HG03108 (cell line): ENCODE results near the gene TNFRSF25.
"Not testable (repeated sequence)": the region's sequence is repeated elsewhere in the genome, so short reads cannot be mapped to it uniquely, and the experiment has no call there.

ENCODE experiments used
- ATAC-seq: cut with Tn5 transposase; IDR thresholded peaks from one replicate; pipeline ENCODE4 v1.9.1; 2021; ENCODE audit warnings: moderate library complexity; ENCODE audit not compliant: unreplicated experiment

Gene TNFRSF25

DNA sequence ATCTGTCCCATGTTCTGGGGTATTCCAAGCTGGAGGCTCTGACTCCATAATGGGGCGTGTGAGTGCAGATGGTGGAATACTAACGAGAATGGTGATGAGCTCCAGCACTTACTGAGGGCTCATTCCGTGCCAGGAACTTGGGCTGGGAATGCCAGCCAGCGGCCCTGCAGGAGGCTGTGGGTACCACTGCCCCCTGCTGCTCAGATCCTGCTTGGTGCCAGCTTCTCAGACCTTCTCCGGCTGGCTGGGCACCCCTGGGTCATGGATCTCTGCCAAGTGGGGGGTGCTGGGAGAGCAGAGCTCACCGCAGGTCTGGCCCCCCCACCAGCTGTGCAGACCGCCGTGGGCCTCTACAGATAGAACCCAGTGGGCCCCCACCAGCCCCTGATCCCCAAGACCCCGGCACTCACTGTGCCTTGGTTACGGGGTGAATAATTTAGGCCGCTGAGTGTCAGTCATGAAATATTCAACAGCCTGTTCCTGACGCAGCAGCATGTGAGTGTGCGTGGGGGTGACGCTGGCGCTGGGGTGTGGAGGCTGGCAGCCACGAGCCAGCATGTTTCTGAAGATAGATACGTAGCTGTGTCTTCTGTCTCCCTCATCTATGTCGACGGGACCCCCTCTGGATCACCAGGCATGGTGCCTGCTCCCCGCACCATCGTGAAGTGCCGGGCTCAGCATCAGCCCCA, 28.8 kb downstream of the TNFRSF25 start:
- ATAC-seq = not testable (repeated sequence)

GRCh38 chr1:6436277-6436676, 29.7 kb downstream of the TNFRSF25 start:
- ATAC-seq = not testable (repeated sequence)

DNA sequence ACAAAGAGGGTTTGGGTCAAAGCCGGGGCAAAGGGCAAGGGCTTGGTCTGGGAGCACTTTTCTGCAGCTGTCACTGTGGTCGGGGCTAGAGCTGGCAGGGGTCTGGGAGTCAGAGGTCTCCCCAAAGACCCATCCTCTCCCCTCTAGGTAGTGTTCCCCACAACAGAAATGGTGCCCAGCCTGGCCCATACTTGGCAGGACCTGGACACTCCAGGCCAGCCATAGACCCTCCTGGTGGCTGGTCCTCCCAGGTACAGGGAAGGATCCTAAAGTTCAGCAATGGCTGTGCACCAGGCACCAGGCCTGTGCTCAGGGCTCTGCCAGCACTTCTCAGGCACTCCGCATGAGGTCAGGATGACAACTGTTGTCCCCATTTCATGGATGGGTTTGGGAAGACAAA, 30.4 kb downstream of the TNFRSF25 start:
- no peak for ATAC-seq

DNA sequence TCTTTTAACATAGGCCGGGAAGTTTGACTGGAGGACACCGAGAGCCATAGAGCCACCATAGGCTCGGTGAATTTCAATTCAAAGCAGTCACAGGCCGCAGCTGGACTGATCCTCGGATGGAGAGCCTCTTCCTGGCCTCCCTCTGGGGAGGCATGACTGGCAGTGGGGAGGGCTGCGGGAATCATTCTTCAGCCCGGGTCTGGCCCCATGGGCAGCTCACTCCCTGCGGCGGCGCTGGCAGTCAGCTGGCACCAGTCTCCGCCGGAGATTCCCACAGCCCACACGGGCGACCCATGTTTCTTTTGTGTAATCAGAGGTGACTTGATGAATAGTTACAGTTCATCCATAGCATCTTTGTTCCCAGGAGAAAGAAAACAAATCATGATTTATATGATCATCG, 30.8 kb downstream of the TNFRSF25 start:
- ATAC-seq = no peak

DNA sequence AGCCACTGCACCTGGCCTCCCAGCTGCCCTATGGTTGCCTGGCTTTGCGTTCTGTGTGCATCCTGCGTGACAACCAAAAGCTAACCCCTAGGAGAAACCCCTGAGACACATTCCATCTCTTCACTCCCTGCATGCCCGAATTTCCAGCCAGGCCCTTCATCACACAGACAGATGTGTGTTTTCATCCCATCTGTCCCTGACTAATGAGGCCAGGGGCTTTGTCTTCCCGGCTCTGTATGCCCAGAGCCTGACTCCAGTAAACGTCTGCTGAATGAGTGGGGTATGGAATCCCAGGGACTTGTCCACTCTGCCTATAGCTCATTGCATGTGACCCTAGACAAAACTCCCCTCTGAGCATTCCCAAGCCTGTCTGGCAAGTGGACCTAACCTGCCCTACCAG, 31.8 kb downstream of the TNFRSF25 start:
- no peak for ATAC-seq

DNA sequence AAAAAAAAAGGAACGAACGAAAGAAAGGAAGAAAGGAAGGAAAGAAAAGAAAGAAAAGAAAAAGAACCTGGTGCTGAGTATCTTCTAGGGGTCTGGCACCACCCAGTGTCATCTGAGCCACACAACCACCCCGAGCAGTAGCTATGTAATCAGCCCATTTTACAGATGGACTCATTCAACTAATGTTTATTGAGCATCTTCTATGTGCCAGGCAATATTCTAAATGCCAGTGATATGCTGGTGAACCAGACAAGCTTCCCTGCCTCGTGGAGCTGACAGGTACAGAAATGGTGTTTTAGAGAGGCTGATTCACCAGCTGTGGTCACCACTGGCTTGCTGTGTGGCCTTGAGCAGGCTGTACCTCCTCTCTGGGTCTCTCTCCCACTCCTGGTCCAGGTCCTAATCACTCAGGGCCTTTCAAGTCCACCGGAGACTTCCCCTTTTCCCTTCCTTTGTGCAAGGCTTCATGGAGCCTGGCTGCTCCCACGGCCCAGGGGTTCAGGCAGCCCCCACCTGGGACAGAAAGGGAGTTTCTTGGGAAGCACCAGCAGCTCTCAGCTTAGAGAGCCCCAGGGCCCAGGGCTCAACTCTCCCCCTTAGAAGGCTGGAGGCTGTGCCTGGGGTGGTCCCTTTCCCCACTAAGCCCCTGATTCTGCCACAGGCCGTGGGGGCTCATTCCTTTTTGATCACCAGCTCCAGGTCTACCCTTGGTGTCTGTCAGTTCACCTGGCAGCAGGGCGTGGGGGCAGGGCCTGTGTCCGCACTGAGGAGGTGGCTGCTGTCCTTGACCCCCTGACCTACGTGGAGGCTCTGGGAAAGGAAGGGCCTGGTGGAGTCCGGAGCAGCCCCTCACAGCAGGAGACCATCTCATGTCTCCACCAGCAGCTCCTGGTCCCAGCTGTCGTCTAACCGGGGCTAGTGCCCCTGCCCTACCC, 34.1 kb downstream of the TNFRSF25 start:
- not testable (repeated sequence) for ATAC-seq

- ATAC-seq = not testable (repeated sequence)
Observed at GRCh38 chr1:6429660-6430411, 36.1 kb downstream of the TNFRSF25 start.

GRCh38 chr1:6428453-6428852, 37.5 kb downstream of the TNFRSF25 start:
- not testable (repeated sequence) for ATAC-seq

DNA sequence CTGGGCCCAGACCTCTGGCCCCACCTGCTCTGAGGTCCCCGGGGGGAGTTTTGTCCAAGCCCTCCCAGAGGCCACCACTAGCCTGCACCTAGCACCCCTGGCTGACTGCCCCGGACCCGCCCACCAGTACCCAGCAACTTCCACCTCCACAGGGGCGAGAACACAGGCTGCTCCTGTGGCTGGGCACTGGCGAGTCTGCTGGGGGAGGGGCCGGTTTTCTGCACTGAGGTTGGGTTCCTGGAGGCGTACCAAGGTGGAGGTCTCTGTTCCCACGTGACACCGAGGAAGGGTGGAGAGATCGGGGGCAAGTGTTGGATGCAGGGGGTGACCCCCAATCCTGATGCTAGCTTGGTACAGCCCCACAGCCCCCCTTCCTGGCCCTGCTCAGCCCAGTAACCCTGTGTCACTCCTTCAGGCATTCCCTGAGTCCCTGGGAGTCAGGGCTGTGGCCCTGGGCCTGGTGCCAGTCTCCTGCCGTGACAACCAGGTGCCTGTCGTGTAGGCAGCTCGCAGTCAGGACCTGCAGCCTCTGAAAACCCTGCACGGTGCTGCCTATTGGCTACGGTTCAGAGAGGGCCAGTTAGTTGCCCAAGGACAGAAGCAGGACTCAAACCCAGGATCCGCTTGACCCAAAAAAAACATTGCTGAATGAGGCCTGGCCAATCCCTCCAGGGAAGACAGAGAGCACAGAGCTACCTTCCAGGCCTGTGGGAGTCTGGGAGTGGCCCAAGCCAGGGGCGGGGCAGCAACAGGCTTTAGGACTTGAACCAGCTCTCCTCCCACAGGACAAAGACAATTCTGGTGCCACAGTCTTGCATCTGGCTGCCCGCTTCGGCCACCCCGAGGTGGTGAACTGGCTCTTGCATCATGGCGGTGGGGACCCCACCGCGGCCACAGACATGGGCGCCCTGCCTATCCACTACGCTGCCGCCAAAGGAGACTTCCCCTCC, 38.3 kb downstream of the TNFRSF25 start:
- no peak for ATAC-seq

GRCh38 chr1:6426972-6427350, 39.0 kb downstream of the TNFRSF25 start:
- ATAC-seq = no peak

GRCh38 chr1:6426277-6426971, 39.5 kb downstream of the TNFRSF25 start:
- ATAC-seq = no peak

GRCh38 chr1:6425658-6426057, 40.3 kb downstream of the TNFRSF25 start:
- no peak for ATAC-seq

DNA sequence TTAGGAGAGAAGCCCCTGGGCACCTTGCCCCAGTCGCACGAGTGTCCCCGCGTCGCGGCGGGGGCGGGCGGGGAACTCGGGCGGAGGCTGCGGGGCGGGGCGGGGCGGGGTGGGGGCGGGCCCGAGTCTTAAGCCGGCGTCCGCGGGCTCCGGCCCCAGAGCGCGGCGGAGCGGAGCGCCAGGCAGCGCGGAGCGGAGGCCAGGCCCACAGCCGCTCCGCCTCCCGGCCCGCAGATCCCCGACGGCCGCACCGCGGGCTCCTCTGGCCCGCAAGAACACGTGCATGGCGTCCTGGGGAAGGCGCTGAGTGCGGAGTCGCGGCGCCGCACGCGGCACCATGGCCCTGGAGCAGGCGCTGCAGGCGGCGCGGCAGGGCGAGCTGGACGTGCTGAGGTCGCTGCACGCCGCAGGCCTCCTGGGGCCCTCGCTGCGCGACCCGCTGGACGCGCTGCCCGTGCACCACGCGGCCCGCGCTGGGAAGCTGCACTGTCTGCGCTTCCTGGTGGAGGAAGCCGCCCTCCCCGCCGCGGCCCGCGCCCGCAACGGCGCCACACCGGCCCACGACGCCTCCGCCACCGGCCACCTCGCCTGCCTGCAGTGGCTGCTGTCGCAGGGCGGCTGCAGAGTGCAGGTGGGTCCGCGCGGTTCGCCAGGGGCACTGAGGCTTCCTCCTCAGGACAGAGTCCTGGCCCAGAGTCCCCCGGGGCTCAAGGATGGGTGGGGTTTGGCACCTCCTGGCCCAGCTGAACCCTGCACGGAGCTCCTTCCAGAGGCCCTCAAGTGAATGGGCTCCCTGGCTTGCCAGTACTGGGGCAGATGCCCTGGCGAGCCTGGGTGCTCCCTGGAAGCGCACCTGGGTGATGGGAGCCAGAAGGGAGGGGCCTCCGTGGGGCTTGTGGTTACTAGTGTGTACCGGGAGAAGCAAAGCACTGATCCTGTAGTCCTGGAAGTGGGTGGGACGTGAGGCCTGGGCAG, 41.1 kb downstream of the TNFRSF25 start, which contains the start of gene ESPN:
Gene ESPN, plus strand, starts transcription at position 158 of the 975 bp plus-strand sequence. Its CDS starts 180 bp downstream, at position 338.
- no peak for ATAC-seq

- ATAC-seq = no peak
Observed at GRCh38 chr1:6424000-6424565, 41.9 kb downstream of the TNFRSF25 start.

- no peak for ATAC-seq
Observed at GRCh38 chr1:6423321-6423999, 42.5 kb downstream of the TNFRSF25 start.

DNA sequence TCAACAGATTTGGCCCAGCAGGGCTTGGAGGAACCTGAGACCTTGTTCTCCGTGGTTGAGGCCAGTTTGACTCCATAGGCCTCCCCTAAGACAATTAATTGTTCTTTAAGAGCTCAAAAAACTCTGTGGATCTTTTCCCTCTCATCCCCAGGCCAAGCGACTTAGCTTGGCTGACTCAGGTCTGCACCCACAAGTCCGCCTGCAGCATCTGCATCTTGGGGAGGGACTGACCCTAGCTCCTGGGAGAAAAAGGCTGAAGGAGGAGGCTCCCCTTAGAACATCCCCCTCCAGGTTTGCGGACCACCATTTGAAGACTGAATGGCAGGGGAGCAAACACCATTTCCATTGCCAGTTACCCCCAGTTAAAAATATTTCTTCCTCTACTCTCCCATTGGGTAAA, 44.7 kb downstream of the TNFRSF25 start:
- ATAC-seq = no peak

- ATAC-seq = no peak
Observed at GRCh38 chr1:6420454-6421042, 45.4 kb downstream of the TNFRSF25 start.
